GM19372 (cell line): ENCODE results near the gene HAGH.
A peak's percentile ranks its signal among the peaks of the same experiment; 100 is the strongest.

ENCODE experiments used
- ATAC-seq: cut with Tn5 transposase; IDR thresholded peaks from one replicate; pipeline ENCODE4 v1.9.1; 2021; ENCODE audit warnings: mild to moderate bottlenecking, low read depth, moderate library complexity; ENCODE audit not compliant: unreplicated experiment

Gene HAGH

DNA sequence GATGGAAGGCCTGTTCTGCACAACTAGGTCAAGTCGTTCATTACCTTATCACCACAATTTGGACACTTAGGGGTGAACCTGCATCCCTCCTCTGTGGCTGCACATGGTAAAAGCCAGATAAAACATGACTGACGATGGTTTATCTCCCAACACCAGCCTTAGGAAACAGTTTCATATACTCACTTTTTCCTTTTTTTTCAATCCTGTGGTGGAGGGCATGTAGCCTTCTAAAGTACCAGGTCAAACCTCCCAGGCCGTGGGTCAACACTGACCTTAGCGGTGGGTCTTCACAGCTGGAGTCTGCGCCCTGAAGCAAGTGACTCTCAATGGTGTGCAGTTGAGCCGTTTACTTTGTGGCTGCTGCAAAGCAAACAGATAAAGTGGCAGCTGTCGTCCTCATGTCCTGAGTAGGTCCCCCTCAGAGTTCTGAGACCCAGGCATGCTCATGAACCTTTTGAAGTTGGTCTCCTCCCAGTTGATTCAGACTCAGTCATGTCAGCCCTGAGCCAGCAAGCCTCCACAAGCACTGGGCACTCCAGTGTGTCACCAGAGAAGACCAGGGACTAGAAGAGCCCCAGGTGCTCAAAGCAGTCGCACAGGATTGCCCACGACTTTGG, 6.3 kb upstream of the HAGH start:
- no peak for ATAC-seq

- ATAC-seq, result no peak
Observed at GRCh38 chr16:1831186-1832075, 4.8 kb upstream of the HAGH start.

- ATAC-seq, result no peak
Observed at GRCh38 chr16:1830213-1830612, 3.6 kb upstream of the HAGH start.

DNA sequence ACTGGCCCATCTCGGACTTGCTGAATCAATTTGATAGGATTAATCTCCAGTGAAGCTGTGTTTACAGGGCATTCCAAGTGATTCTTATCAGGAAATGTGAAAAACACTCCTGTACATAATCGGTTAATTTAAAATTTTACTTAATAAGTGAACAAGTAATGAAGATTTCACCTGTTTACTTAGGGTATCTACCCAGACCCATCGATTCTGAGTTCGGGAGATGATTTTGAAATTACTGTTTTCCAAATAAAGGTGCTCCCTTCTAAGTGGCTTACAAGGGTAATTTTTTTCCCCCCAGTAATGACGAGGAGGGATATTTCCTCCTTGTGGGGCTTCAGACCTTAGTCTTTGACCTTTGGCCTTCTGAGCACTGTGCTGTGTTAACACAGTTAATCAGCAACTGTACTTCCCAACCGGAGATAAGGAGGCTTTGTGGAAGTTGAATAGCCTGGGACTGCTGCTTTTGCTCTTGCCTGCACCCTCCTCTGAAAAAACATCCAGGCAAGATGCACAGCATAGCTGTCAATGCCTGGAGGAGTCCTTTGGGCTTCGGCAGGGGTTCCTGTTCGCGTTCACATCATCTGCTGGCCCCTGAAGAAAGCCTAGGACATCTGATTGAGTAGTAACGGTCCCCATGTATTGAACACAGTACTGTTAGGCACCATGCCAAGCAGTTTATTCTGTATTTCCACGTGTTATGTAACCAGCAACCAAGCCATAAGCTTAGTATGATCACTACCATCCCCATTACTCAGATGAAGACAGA, 2.2 kb upstream of the HAGH start:
- ATAC-seq, result no peak

DNA sequence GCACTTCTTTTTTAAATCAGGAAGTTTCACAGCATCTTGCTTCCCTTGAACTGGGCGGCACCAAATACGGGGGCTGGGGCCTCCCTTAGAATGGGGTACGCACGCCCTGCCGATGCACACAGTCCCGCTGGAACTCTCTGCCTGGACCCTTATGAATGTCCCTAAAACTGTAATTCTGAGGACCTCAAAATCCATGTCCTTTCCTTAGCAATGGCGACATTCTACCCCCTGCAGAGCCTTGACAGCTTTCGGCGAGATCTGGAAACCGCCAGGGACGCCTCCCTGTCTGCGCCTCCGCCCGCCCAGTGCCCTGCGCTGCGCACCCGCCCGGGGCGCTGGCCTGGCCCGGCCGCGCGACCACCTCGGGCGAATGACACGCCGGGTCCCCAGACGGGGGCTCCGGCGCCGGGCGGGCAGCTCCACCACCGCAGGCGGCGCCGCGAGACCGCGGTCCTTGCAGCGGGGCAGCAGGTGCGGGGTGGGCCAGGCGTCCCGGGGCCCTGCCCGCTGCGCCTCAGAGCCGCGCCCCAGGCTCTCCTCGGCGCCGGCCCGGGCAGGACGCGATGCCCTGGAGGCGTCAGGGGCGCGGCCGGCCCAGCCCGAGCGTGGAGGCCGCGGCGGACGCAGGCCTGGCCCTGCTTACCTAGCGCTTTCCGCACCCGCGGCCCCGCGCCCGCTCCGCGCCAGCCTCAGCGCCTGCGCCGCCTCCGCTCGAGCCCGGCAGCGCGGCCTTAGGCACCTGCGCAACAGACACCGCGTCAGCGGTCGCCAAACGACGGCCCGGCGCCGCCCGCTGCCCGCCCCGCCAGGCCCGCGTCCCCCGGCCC, 548 bp downstream of the HAGH start:
- ATAC-seq, result peak; percentile 50

DNA sequence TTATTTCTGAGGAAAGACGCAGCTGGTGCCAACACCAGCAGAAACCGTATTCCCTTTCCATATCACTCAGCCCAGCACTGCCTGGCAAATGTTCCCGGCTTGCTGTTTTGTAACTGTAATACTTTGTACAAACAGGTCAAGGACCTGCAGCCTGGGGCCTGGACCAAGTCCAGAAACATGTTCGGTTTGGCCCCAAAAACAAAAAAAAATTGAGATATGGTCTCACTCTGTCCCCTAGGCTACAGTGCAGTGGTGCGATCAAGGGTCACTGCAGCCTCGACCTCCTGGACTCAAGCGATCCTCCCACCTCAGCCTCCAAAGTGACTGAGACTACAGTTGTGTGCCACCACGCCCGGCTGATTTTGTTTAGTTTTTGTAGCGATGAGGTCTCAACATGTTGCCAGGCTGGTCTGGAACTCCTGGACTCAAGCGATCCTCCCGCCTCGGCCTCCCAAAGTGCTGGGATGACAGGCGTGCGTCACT, 1.2 kb downstream of the HAGH start:
- ATAC-seq, result no peak

DNA sequence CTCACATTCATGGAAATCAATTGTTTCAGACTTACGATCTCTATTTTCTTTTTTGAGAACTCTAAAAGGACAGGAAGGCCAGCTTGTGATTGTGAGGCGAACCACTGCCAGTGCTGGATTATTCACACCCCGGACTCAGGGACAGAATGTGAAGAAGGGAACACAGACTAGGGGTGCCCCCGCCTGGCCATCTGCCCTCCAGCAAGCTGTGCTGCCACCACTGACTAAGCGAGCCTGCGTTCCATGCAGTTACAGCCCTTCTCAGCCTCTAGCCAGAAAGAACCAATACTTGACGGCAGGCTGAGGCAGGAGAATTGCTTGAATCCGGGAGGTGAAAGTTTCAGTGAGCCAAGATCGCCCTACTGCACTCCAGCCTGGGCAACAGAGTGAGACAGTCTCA, 2.8 kb downstream of the HAGH start:
- no peak for ATAC-seq

DNA sequence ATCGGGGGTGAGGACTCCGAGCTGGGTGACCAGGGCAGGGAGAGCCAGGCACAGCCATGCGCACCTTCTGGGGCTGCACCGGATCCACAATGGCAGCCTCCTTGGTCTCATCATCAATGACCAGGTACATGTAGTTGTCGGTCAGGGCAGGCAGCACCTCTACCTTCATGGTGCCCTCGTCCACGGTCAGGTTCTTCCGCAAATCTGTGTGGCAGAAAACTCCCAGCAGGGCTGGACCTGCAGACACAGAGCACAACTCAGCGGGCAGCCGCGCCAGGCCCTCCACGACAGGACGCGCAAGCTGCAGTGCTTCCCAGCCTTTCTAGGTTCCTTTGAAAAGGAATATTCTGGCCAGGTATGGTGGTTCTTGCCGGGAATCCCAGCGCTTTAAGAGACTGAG, 3.8 kb downstream of the HAGH start:
- no peak for ATAC-seq

DNA sequence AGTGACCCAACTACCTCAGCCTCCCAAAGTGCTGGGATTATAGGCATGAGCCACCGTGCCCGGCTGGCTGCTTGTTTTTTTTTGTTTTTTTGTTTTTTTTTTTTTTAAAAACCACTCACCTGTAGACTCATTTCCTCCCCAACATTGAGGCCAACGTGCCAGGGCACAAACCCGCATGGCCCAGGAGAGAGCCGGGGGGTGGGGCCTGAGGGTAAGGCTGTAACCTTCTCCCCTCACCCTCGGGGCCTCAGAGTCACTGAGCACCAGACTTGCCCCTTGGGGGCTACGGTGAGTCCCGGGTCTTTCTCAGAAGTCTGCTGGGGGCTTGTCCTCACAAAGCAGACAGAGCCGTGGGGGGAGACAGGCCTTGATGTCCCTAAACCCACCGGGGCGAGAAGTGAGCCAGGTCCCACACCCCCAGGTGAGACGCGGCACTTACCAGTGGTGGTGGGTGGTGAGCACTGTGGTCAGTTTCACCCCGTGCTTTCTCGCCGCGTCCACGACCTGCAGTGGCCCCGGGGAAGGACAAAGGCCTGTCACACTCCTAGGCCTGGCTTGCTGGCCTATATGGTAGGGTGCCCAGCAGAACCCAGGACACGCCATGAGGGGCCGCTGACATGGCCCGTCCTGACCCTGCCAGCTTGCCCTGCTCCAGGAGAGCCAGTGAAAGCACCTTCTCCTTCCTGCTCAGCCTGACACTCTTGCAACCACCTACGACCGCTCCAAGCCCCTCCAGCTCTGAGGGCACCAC, 4.6 kb downstream of the HAGH start:
- ATAC-seq, result no peak

DNA sequence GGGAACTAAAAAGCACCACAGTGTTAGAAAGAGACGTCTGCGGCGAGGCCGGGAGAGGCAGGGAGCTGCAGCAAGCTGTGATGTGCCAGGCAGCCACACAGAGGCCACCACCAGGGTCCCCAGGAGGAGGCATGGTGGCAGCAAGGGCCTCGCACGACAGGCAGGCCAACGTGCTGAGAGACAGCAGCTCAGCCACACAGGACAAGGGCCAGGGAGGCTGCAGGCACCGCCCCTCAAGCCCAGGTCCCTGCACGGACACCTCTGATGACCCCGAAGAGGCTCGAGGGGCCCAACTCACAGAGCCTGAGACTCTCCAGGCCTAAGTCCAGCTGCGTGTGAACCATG, 5.7 kb downstream of the HAGH start:
- no peak for ATAC-seq

DNA sequence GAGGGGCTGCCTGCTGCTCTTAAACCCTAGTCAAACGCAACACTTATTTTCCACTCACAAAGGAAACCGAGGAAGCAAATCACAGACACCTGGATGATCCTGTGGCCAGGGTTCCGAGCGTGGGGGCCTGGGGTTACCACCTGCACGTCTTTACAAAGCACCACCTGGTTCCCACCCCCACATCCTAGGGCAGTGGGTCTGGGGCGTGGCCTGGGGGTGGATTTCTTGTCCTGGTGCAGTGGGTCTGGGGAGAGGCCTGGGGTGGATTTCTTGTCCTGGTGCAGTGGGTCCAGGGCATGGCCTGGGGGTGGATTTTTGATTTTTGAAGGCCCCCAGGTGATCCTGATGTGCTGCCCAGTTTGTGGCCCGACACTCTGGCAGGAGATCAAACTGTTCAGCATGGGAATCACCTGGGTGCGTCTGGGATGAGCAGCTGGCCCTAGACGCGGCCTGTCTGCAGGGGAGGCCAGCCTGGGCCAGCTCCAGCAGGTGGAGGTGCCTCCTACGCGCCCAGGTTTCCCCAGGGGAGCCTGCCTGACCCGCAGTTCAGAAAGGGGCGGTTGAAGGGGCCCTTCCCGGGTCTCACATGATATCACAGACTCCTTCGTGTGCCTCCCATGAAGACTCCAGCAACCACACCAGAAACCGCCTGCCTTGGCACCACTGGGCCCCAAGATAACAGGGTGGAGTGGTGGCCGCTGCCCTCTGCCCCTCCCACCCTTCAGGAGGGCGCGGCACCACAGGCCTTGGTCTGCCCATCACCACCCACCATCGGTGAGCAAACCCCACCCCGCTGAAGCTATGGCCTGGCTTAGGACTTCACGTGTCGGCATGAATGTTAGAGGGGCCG, 6.3 kb downstream of the HAGH start:
- no peak for ATAC-seq

- no peak for ATAC-seq
Observed at GRCh38 chr16:1819611-1820010, 7.0 kb downstream of the HAGH start.

GRCh38 chr16:1818873-1819525, 7.6 kb downstream of the HAGH start:
- ATAC-seq, result no peak

DNA sequence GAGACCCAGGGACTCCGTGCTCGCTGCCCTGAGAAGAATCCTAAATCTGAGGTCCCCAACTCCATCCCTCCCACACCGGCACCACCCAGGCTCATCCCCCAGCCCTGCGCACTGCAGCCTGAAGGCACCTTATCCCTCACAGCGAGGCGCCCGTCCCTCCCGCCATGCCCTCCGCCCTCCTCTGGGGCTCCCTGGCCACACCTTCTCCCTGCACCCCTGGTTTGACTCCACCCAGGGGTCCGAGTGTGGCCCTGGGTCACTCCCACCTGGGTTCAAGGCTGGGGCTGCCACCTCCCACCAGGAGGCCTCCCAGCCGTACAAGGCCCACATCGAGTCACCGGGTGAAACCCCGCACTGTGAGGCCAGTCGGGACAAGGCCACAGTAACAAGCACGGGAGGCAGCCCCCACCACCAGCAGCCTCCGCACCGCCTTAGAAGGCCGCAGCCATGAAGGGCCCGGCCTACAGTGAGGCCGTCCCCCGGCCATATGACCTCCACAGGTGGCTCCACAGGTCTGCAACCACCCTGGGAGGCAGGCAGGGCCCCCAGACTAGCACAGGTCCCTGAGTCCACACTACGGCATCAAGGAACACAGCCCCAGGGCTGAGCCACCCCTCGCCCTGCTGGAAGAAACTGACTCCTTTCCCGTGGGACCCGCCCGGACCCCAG, 8.3 kb downstream of the HAGH start:
- ATAC-seq, result no peak

GRCh38 chr16:1817716-1818115, 8.9 kb downstream of the HAGH start:
- no peak for ATAC-seq

DNA sequence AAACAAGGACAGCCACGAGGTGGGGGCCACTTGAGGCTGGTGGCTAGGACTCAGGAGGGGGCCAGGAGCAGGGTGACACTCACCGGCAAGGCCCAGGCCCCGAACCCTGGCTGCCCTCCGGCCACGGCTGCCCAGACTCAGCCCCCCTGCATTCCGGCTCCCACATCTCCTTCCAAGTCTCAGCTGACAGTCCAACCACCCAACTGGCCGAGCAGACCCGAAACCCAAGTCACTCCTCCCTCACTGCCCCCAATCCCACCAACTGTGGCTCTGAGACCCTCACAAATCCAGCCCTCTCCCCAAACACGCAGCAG, 9.4 kb downstream of the HAGH start:
- ATAC-seq, result no peak

DNA sequence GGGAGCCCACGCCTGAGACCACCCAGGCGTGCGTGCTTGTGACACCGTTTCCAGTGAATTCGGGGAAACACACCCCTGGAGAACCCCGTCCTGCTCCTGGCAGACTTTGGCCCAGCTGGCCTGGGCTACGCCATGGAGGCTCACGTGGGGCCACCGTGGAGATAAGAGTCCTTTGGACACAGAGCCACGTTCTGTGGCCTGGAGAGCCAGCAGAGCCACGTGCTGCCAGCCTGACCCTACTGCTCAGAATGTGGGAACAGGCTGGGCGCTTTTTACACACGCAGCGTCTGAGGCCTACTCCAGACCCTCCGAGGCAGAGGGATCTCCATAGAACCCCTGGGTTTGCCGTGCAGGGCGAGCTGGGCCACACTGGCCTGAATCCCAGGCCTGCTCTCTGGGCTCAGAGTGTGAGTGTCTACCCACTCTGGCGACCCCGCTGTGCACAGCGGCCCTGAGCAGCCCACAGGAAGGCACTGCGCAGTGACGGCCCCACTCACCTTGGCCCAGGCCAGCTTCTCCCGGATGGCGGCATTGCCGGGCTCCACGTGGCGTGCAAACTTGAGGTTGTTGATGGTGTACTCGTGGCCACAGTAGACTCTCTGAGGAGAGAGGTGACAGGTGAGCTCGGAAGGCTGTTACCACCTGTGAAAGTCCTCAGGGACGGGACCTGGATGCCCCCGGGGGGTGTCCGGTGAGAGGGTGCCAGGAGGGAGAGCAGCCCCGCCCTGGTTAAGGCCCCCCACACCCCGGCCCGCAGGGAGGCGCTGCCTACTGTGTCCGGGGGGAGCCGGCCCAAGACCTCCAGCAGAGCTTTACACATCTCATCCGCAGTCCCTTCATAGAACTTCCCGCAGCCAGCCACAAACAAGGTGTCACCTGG, 10.0 kb downstream of the HAGH start:
- no peak for ATAC-seq
